Stimulated activated CD4-positive, alpha-beta T cell treated with anti-CD3 and anti-CD28 coated beads, Interleukin-15, amount 100 ng/mL, for 24 hours (primary cell): ENCODE measurements around the gene JADE3.
"Not testable (repeated sequence)": the region's sequence is repeated elsewhere in the genome, so short reads cannot be mapped to it uniquely, and the experiment has no call there.

Source experiments
- DNase-seq: peaks from one replicate; pipeline ENCODE4 v3.0.0-alpha.2; 2020

Gene JADE3

GRCh38 chrX:46938589-46938988 lies 26.4 kb downstream of the JADE3 start:
- DNase-seq: no peak

GRCh38 chrX:46941341-46941740 lies 29.1 kb downstream of the JADE3 start:
- no peak for DNase-seq

GRCh38 chrX:46953137-46953527 lies 40.9 kb downstream of the JADE3 start:
- no peak for DNase-seq

- no peak for DNase-seq
These were observed 41.4 kb downstream of the JADE3 start for GRCh38 chrX:46953597-46953996.

GRCh38 chrX:46954716-46955115 lies 42.5 kb downstream of the JADE3 start:
- no peak for DNase-seq

- DNase-seq: not testable (repeated sequence)
These were observed 44.4 kb downstream of the JADE3 start for GRCh38 chrX:46956589-46956988.

GRCh38 chrX:46957297-46957696 lies 45.1 kb downstream of the JADE3 start:
- DNase-seq: no peak

- DNase-seq: no peak
These were observed 46.9 kb downstream of the JADE3 start for GRCh38 chrX:46959101-46959500.

- no peak for DNase-seq
These were observed 47.9 kb downstream of the JADE3 start for GRCh38 chrX:46959985-46960700.

GRCh38 chrX:46961097-46961496 lies 48.9 kb downstream of the JADE3 start:
- no peak for DNase-seq

- no peak for DNase-seq
These were observed 49.5 kb downstream of the JADE3 start for GRCh38 chrX:46961574-46962283.

GRCh38 chrX:46965125-46965758 lies 53.0 kb downstream of the JADE3 start:
- no peak for DNase-seq

- DNase-seq: peak; percentile 35
These were observed 55.3 kb downstream of the JADE3 start for GRCh38 chrX:46967547-46967946.

- not testable (repeated sequence) for DNase-seq
These were observed 64.8 kb downstream of the JADE3 start for GRCh38 chrX:46977046-46977445.

GRCh38 chrX:46978341-46979291 lies 66.4 kb downstream of the JADE3 start:
- DNase-seq: peak; percentile 84

GRCh38 chrX:46984705-46985104 lies 72.5 kb downstream of the JADE3 start:
- no peak for DNase-seq

- DNase-seq: no peak
These were observed 77.3 kb downstream of the JADE3 start for GRCh38 chrX:46989548-46989947.

GRCh38 chrX:46991664-46992063 lies 79.4 kb downstream of the JADE3 start:
- DNase-seq: no peak

GRCh38 chrX:46992070-46992469 lies 79.8 kb downstream of the JADE3 start:
- no peak for DNase-seq

- DNase-seq: no peak
These were observed 81.9 kb downstream of the JADE3 start for GRCh38 chrX:46994096-46994495.

- DNase-seq: no peak
These were observed 99.9 kb downstream of the JADE3 start for GRCh38 chrX:47012131-47012530.

- DNase-seq: no peak
These were observed 114.0 kb downstream of the JADE3 start for GRCh38 chrX:47026198-47026597.

- peak; percentile 3 for DNase-seq
These were observed 118.1 kb downstream of the JADE3 start for GRCh38 chrX:47030339-47030738.
